ENCODE results near the gene OR4M1. TPM values are rescaled to one million over a fixed set of nuclear protein-coding genes. Genes with fewer than 3 reads are reported as not detected.
"Not testable (repeated sequence)": the region's sequence is repeated elsewhere in the genome, so short reads cannot be mapped to it uniquely, and the experiment has no call there.

The OR4M1 gene
- total RNA-seq, 1 donor from 2014 or later, result not detected

DNA sequence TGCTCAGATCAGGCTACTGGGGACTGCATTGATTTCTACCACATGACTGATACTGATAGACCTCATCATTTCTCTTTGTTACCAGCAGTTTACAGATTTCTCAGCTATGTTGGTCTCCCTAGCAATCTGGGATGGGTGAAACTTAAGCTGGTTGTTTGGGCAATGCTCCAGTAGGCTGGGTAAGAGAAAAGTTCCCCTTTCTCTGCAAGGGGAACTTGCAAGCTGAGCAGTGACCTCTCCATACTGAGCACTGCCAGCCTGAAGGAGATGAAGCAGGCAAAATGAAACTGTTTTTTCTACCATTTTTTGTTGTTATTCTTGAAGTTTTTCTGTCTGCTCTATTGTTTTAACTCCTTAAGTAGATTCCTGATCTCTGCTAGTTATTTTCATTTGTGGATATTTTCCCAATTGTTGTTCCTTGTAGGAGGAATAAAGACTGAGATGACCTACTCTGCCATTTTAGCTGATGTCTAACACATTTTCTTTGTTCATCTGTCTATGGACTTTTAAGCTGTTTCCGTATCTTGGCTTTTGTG, 1.3 kb upstream of the OR4M1 start:
- Mint-ChIP-seq H3K4me3 (no peak overlapping the region), H3K9me3 (peaks cover 4% of the 10 kb centered on the region), H3K4me1 (ENCODE audit: unreplicated experiment) (no peaks in the 10 kb centered on the region), H3K36me3 (no peaks in the 10 kb centered on the region), H3K27me3 (no peaks in the 10 kb centered on the region), H3K27ac (no peak overlapping the region)
- TF ChIP-seq, protein P1, sequence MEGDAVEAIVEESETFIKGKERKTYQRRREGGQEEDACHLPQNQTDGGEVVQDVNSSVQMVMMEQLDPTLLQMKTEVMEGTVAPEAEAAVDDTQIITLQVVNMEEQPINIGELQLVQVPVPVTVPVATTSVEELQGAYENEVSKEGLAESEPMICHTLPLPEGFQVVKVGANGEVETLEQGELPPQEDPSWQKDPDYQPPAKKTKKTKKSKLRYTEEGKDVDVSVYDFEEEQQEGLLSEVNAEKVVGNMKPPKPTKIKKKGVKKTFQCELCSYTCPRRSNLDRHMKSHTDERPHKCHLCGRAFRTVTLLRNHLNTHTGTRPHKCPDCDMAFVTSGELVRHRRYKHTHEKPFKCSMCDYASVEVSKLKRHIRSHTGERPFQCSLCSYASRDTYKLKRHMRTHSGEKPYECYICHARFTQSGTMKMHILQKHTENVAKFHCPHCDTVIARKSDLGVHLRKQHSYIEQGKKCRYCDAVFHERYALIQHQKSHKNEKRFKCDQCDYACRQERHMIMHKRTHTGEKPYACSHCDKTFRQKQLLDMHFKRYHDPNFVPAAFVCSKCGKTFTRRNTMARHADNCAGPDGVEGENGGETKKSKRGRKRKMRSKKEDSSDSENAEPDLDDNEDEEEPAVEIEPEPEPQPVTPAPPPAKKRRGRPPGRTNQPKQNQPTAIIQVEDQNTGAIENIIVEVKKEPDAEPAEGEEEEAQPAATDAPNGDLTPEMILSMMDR (conservative IDR thresholded peaks at IDR 0.05), result no peak
- no peak for DNase-seq (ENCODE audit: extremely low spot score, unreplicated experiment)

DNA sequence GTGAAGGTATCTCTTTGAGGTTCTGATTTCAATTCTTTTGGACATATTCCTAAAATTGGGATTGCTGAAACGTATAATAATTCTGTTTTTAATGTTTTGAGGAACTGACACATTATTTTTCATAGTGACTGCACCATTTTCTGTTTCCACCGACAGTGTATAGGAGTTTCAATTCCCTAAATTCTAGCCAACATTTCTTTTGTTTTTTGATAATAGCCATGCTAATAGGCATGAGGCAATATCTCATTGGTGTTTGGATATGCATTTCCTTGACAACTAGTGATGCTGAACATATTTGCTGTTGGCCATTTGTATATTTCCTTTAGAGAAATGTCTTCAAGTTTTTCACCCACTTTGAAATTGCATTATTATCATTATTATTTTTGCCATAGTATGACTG, 850 bp upstream of the OR4M1 start:
- H3K4me1 Mint-ChIP-seq (ENCODE audit: unreplicated experiment); H3K9me3 Mint-ChIP-seq; H3K27me3 Mint-ChIP-seq; H3K4me3 Mint-ChIP-seq; H3K36me3 Mint-ChIP-seq; DNase-seq (ENCODE audit: extremely low spot score, unreplicated experiment); H3K27ac Mint-ChIP-seq: not testable (repeated sequence)

- Mint-ChIP-seq H3K4me3 (no peak overlapping the region), H3K36me3 (no peaks in the 10 kb centered on the region), H3K9me3 (peaks cover 9% of the 10 kb centered on the region), H3K4me1 (ENCODE audit: unreplicated experiment) (no peaks in the 10 kb centered on the region), H3K27ac (no peak overlapping the region), H3K27me3 (no peaks in the 10 kb centered on the region)
- no peak for DNase-seq (ENCODE audit: extremely low spot score, unreplicated experiment)
- TF ChIP-seq, protein P1 (conservative IDR thresholded peaks at IDR 0.05), result no peak
Measured at GRCh38 chr14:19775587-19775986, 2.3 kb downstream of the OR4M1 start.

DNA sequence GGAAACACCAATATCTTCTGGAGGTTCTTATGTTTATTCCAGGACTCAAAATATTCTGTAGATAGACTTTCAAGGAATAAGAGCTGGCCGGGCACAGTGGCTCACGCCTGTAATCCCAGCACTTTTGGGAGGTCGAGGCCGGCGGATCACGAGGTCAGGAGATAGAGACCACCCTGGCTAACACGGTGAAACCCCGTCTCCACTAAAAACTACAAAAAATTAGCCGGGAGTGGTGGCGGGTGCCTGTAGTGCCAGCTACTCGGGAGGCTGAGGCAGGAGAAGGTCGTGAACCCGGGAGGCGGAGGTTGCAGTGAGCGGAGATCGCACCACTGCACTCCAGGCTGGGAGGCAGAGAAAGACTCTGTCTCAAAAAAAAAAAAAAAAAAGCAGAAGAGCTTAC, 12.5 kb downstream of the OR4M1 start:
- not testable (repeated sequence) for H3K27me3 Mint-ChIP-seq; H3K4me3 Mint-ChIP-seq; DNase-seq (ENCODE audit: extremely low spot score, unreplicated experiment); H3K36me3 Mint-ChIP-seq; H3K4me1 Mint-ChIP-seq (ENCODE audit: unreplicated experiment); H3K27ac Mint-ChIP-seq; H3K9me3 Mint-ChIP-seq

DNA sequence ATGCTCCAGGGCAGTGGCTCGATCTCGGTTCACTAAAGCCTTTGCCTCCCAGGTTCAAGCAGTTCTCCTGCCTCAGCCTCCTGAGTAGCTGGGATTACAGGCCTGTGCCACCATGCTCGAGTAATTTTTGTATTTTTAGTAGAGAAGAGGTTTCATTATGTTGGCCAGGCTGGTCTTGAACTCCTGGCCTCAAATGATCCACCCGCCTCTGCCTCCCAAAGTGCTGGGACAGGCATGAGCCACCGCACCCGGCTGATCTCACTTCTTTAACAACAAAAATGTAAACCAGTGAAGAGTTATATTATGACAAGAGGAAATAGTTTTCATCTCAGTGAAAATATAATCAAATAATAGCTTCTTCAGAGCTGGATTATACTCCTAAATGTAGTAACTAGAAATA, 14.0 kb downstream of the OR4M1 start:
- not testable (repeated sequence) for H3K27me3 Mint-ChIP-seq; H3K4me3 Mint-ChIP-seq; DNase-seq (ENCODE audit: extremely low spot score, unreplicated experiment); H3K9me3 Mint-ChIP-seq; H3K36me3 Mint-ChIP-seq; H3K4me1 Mint-ChIP-seq (ENCODE audit: unreplicated experiment); H3K27ac Mint-ChIP-seq

DNA sequence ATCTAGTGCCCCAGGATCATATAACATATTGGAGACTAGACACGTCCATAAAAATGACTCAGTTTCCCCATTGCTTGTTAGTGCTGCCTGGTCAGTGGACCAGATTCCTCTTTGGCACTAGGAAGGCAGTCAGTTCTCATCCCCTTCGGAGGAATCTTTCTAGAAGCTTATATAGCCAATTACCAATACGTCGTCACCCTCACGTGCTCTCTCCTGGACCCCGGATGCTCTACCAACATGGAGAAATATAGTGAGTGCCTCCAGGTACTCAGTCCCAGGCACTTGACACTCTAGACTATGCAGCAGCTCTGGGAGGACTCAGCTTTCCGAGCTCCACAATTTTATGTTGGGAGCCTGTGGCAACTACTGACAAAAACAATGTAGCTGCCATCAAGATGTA, 14.8 kb downstream of the OR4M1 start:
- DNase-seq (ENCODE audit: extremely low spot score, unreplicated experiment); H3K9me3 Mint-ChIP-seq; H3K36me3 Mint-ChIP-seq; H3K27ac Mint-ChIP-seq; H3K4me3 Mint-ChIP-seq; H3K27me3 Mint-ChIP-seq; H3K4me1 Mint-ChIP-seq (ENCODE audit: unreplicated experiment): not testable (repeated sequence)

- not testable (repeated sequence) for H3K4me1 Mint-ChIP-seq (ENCODE audit: unreplicated experiment); H3K9me3 Mint-ChIP-seq; H3K36me3 Mint-ChIP-seq; H3K27me3 Mint-ChIP-seq; H3K27ac Mint-ChIP-seq; H3K4me3 Mint-ChIP-seq; DNase-seq (ENCODE audit: extremely low spot score, unreplicated experiment)
Measured at GRCh38 chr14:19796520-19797108, 23.3 kb downstream of the OR4M1 start.

GRCh38 chr14:19799880-19800279, 26.6 kb downstream of the OR4M1 start:
- no peak overlapping the region for H3K4me3 Mint-ChIP-seq
- no peak overlapping the region for H3K27ac Mint-ChIP-seq
- H3K9me3 Mint-ChIP-seq, result peaks cover 4% of the 10 kb centered on the region
- no peaks in the 10 kb centered on the region for H3K4me1 Mint-ChIP-seq (ENCODE audit: unreplicated experiment)
- DNase-seq (ENCODE audit: extremely low spot score, unreplicated experiment), result no peak
- H3K27me3 Mint-ChIP-seq, result no peaks in the 10 kb centered on the region
- H3K36me3 Mint-ChIP-seq, result no peaks in the 10 kb centered on the region
- TF ChIP-seq, protein P1 (conservative IDR thresholded peaks at IDR 0.05), result no peak

Data from type B pancreatic cell (in vitro differentiated cells).